GM19452 (cell line): Measurements from ENCODE around the gene FHOD3.

Source experiments
- ATAC-seq: cut with Tn5 transposase; IDR thresholded peaks from one replicate; pipeline ENCODE4 v1.9.1; 2021; ENCODE audit not compliant: unreplicated experiment

FHOD3 gene

DNA sequence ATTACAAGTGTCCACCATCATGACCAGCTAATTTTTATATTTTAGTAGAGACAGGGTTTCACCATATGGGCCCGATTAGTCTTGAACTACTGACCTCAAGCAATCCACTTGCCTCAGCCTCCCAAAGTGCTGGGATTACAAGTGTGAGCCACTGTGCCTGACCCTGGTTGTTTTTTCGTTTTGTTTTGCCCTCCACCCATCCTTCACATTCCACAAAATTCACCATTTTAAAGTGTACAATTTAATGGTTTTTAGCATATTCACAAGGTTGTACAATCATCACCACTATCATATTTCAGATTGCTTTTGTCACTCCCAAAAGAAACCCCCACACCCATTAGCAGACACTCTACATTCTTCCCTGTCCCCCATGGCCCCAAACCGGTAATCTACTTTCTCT lies 316.3 kb downstream of the FHOD3 start:
- no peak for ATAC-seq

GRCh38 chr18:36620788-36621187 lies 323.3 kb downstream of the FHOD3 start:
- ATAC-seq, result no peak

- no peak for ATAC-seq
Observed at GRCh38 chr18:36622610-36623009, 325.1 kb downstream of the FHOD3 start.

- ATAC-seq, result no peak
Observed at GRCh38 chr18:36623091-36623490, 325.6 kb downstream of the FHOD3 start.

- no peak for ATAC-seq
Observed at GRCh38 chr18:36623681-36624190, 326.2 kb downstream of the FHOD3 start.

GRCh38 chr18:36624451-36625167 lies 327.1 kb downstream of the FHOD3 start:
- ATAC-seq, result no peak

DNA sequence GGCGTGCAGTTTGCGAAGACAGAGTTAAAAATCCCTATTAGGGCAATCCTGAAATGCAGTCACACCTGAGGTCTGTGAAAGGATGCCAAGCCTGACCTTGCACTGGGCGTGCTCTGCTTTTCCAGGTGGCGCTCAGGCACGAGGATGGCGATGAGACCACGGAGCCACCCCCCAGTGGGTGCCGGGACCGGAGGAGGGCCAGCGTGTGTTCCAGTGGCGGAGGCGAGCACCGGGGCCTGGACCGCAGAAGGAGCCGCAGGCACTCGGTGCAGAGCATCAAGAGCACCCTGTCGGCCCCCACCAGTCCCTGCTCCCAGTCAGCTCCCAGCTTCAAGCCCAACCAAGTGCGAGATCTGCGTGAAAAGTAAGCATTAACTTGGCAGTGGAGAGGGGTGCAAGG lies 327.9 kb downstream of the FHOD3 start:
- ATAC-seq, result no peak

DNA sequence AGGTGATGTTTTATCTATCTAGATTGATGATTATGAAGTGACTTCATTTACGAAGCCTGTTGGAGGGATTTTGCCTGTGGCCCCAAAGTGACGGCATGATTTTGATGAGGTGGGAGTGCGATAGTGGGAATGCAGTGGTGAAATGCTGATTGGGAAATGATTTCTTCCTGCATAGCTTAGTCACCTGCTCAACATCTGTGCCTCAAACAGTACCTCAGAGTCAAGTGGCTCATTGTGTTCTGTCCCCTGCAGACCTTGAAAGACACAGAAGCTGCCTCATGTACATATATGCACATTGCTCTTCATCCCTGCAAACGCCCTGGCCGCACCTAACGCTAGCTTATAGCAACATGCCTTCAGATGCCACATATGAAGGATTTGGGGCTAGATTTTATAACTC lies 330.1 kb downstream of the FHOD3 start:
- ATAC-seq, result no peak

DNA sequence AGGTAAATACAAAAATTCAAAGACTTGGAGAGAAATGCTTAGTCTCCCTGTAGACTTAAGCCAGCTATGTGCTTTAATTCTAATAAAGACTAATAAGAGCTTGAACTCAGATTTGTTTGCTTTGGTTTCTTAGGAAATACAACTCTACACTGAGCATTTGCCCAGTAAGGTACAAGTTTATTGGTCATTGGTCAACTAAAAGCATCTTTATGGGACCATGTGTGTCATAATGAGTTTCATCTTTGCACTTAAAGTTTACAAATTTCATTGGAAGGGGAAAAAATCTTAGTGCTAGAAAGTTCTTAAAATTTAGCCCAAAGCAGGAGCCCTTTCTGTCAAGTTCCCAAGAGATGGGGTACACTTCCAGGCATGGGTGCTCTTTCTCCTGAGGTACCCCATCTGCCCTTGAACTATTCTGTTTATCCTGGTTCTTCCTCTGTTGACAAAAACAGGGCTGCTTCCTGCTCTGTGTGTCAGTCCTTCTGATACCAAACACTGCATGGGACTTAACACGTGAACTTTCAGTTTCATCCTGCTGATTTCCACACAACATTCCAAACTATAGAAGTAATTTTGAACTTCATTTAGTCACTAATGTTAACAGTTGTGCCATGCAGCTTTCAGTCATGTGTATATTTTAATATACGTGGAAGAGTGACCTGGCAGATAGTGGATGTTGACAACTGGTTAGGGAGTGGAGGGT lies 331.1 kb downstream of the FHOD3 start:
- no peak for ATAC-seq

- ATAC-seq, result no peak
Observed at GRCh38 chr18:36629138-36629530, 331.6 kb downstream of the FHOD3 start.

GRCh38 chr18:36629836-36630235 lies 332.3 kb downstream of the FHOD3 start:
- ATAC-seq, result no peak

- ATAC-seq, result no peak
Observed at GRCh38 chr18:36630917-36631316, 333.4 kb downstream of the FHOD3 start.

DNA sequence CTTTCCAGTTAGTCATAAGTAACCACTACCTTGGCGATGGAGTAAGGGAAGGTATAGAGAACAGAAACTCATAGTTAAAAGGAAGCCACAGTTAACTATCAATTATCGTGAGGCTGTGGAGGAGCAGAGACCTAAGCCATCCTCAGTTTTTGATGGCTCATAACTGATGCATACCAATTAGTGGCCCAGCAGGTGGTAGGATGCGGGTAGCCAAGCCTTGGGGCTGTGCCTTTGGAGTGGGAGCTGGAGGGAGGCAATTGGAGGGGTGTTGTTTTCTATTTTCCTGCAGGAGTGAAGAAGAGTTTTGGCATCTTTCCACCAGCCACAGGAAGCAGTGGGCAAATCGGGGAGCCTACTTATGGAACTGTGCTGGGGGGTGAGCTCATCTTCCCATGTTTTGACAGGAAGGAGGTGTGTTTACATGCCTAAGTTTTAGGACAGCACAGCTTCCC lies 336.5 kb downstream of the FHOD3 start:
- ATAC-seq, result peak; percentile 28

- no peak for ATAC-seq
Observed at GRCh38 chr18:36634573-36635216, 337.2 kb downstream of the FHOD3 start.

GRCh38 chr18:36635414-36636096 lies 338.0 kb downstream of the FHOD3 start:
- ATAC-seq, result peak; percentile 43

DNA sequence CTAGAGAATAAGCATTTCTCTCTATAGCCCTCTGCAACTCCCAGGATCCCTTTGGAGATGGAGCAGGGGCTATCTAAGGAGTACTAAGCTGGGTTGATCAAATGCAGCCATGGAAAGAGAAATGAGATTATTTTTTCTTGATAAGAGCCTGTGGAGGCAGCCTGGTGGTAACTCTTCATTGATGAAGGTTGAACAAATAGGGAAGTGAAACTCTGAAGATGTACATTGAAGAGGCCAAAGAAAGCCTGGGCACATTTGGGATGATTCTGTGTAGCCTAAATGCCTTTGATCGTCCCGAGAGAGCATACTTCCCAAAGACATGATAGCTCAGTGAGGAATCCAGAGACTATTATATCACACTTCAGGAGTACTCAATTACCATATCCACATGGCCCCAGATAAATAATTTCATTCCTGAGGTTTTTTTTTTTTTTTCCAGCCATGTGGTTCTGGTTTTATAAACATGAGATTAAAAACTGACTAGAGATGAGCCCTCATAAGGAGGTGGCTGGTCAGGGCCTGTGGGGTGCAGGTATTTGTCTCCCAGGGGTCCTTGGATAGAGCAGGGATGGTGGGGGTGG lies 338.8 kb downstream of the FHOD3 start:
- no peak for ATAC-seq

- ATAC-seq, result peak; percentile 93
Observed at GRCh38 chr18:36638224-36638623, 340.7 kb downstream of the FHOD3 start.

- ATAC-seq, result no peak
Observed at GRCh38 chr18:36640021-36640952, 342.8 kb downstream of the FHOD3 start.

- ATAC-seq, result no peak
Observed at GRCh38 chr18:36643061-36643460, 345.5 kb downstream of the FHOD3 start.

GRCh38 chr18:36648803-36649202 lies 351.3 kb downstream of the FHOD3 start:
- ATAC-seq, result no peak
